ENCODE results near the gene KCNJ14.
A peak's percentile ranks its signal among the peaks of the same experiment; 100 is the strongest.

KCNJ14 gene

GRCh38 chr19:48436586-48436985 is 18.8 kb upstream of the KCNJ14 start:
- TF ChIP-seq, protein P1, sequence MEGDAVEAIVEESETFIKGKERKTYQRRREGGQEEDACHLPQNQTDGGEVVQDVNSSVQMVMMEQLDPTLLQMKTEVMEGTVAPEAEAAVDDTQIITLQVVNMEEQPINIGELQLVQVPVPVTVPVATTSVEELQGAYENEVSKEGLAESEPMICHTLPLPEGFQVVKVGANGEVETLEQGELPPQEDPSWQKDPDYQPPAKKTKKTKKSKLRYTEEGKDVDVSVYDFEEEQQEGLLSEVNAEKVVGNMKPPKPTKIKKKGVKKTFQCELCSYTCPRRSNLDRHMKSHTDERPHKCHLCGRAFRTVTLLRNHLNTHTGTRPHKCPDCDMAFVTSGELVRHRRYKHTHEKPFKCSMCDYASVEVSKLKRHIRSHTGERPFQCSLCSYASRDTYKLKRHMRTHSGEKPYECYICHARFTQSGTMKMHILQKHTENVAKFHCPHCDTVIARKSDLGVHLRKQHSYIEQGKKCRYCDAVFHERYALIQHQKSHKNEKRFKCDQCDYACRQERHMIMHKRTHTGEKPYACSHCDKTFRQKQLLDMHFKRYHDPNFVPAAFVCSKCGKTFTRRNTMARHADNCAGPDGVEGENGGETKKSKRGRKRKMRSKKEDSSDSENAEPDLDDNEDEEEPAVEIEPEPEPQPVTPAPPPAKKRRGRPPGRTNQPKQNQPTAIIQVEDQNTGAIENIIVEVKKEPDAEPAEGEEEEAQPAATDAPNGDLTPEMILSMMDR (IDR thresholded peaks at IDR 0.05; ENCODE audit: control insufficient read depth, insufficient read depth, low read depth, low read length, missing control alignments): no peak
- H3K4me3 ChIP-seq (ENCODE audit: control insufficient read depth, low read depth, low read length): no peak overlapping the region
- no peak for DNase-seq (ENCODE audit: low read depth)

DNA sequence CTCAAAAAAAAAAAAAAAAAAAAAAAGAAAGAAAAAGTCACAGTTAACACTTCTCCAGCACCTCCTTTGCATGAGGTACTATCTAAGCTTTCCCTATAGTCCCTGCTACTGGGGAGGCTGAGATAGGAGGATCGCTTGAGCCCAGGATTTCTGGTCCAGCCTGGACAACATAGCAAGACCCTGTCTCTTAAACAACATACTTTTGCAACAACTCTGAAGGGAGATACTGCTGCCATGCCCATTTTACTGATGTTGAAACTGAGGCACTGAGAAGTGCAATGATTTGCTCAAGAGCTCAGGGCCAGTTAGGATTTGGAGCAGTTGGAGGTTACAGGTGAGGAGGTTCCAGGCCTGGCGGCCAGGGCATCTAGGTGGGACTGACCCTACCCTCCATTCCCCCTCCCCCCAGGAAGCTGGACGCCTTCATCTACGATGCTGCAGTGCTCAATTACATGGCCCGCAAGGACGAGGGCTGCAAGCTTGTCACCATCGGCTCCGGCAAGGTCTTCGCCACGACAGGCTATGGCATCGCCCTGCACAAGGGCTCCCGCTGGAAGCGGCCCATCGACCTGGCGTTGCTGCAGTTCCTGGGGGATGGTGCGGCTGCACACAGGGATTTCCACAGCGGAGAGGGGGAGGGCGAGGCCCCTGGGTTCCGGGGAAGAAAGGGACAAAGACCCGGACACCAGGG is 13.9 kb upstream of the KCNJ14 start:
- no peak for DNase-seq (ENCODE audit: low read depth)
- TF ChIP-seq, protein P1 (IDR thresholded peaks at IDR 0.05; ENCODE audit: control insufficient read depth, insufficient read depth, low read depth, low read length, missing control alignments): no peak
- H3K4me3 ChIP-seq (ENCODE audit: control insufficient read depth, low read depth, low read length): no peak overlapping the region

DNA sequence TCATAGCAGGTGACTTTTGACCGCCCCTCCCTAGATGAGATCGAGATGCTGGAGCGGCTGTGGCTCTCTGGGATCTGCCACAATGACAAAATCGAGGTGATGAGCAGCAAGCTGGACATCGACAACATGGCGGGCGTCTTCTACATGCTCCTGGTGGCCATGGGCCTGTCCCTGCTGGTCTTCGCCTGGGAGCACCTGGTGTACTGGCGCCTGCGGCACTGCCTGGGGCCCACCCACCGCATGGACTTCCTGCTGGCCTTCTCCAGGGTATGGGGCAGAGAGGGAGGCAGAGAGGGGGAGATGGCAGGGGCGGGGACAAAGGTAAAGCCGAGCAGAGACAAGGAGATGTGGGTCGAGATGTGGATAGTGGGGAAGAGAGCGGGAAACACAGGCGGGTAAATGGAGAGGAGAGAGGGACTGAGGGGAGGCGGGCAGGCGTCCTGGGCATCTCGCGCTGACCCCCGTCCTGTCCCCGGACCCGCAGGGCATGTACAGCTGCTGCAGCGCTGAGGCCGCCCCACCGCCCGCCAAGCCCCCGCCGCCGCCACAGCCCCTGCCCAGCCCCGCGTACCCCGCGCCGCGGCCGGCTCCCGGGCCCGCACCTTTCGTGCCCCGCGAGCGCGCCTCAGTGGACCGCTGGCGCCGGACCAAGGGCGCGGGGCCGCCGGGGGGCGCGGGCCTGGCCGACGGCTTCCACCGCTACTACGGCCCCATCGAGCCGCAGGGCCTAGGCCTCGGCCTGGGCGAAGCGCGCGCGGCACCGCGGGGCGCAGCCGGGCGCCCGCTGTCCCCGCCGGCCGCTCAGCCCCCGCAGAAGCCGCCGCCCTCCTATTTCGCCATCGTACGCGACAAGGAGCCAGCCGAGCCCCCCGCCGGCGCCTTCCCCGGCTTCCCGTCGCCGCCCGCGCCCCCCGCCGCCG is 13.0 kb upstream of the KCNJ14 start:
- TF ChIP-seq, protein P1 (IDR thresholded peaks at IDR 0.05; ENCODE audit: control insufficient read depth, insufficient read depth, low read depth, low read length, missing control alignments): no peak
- H3K4me3 ChIP-seq (ENCODE audit: control insufficient read depth, low read depth, low read length): no peak overlapping the region
- no peak for DNase-seq (ENCODE audit: low read depth)

DNA sequence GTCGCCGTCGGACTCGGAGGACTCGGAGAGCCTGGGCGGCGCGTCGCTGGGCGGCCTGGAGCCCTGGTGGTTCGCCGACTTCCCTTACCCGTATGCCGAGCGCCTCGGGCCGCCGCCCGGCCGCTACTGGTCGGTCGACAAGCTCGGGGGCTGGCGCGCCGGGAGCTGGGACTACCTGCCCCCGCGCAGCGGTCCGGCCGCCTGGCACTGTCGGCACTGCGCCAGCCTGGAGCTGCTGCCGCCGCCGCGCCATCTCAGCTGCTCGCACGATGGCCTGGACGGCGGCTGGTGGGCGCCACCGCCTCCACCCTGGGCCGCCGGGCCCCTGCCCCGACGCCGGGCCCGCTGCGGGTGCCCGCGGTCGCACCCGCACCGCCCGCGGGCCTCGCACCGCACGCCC is 12.1 kb upstream of the KCNJ14 start:
- no peak overlapping the region for H3K4me3 ChIP-seq (ENCODE audit: control insufficient read depth, low read depth, low read length)
- TF ChIP-seq, protein P1 (IDR thresholded peaks at IDR 0.05; ENCODE audit: control insufficient read depth, insufficient read depth, low read depth, low read length, missing control alignments): no peak
- no peak for DNase-seq (ENCODE audit: low read depth)

DNA sequence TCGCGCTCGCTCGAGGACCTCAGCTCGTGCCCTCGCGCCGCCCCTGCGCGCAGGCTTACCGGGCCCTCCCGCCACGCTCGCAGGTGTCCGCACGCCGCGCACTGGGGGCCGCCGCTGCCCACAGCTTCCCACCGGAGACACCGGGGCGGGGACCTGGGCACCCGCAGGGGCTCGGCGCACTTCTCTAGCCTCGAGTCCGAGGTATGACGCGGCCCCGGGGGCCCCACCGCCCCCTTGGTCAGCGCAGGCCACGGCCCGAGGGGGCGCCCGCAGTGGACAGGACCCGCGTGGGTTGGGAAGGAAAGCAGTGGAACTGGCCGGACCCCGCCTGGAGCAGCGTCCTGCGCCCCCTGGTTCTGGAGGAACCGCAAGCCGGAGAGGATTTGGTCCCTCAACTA is 11.6 kb upstream of the KCNJ14 start:
- no peak for DNase-seq (ENCODE audit: low read depth)
- H3K4me3 ChIP-seq (ENCODE audit: control insufficient read depth, low read depth, low read length): no peak overlapping the region; the same call in 1 of the 2 replicates
- TF ChIP-seq, protein P1 (IDR thresholded peaks at IDR 0.05; ENCODE audit: control insufficient read depth, insufficient read depth, low read depth, low read length, missing control alignments): no peak

DNA sequence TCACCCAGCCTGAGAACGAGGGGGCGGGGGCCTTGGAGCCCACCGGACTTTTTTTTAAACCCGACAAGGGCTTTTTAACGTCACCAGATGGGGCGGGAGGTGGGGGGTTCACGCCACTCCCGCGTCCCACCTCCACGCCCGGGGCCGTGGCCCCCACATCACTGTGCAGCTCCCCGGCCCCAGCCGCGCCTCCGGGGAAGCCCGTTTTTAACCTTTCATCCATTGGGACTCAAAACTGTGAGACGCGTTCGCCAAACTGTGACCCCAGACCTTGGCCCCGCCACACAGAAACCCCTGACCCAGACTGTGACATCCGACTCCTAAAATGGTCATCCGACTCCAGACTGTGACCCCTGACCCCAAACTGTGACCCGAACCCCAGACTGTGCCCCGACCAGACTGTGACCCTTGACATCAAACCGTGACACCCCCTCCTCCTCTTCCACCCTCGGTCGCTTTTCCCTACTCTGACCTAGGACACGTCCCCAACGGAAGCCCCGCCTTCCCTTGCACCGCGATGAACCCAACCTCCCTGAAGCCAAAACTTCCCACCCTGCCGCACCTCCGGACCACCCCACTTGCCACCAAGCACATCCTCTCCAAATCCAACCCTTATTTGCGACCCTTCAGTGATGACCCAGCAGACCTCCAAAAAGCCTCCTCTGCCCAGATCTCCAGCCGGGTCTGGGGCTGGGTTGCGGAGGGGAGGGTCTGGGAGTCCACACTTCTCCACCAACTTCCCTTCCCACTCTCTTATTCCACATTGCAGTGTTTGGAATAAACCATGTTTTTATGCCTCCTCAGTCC is 11.0 kb upstream of the KCNJ14 start:
- TF ChIP-seq, protein P1 (IDR thresholded peaks at IDR 0.05; ENCODE audit: control insufficient read depth, insufficient read depth, low read depth, low read length, missing control alignments): no peak
- DNase-seq (ENCODE audit: low read depth): no peak
- peak overlapping the region; percentile 97 for H3K4me3 ChIP-seq (ENCODE audit: control insufficient read depth, low read depth, low read length)
